ENCODE measurements around the gene AP1AR.

The AP1AR gene

DNA sequence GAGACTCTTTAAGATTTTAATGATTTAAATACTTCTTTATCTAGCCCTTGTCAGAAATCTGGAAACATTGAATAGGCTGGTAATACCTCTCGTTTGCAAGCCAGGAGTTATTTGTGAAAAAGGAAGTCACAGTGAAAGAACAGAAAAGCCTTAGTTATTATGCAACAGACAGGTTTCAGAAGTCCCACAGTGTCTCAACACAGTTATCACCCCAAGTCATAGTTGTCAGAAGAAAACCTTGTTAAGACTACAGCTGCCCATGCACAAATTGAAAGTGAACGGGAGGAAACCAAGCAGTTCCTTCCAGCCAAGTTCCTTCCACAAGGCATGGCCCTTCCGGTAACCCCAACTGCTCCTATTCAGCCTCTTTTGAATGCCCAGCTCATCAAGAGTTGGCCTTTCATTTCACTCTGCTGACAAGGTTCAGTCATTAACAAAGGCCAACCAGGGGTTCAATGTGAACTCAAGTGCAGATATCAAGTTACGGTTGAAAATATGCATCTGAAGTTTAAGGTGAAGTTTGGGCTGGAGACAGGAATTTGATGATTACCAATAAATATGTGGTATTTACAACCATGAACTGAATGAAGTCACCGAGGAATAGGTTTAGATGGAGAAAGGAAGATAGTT is 81.1 kb downstream of the AP1AR start:
- DNase-seq = no peak

DNA sequence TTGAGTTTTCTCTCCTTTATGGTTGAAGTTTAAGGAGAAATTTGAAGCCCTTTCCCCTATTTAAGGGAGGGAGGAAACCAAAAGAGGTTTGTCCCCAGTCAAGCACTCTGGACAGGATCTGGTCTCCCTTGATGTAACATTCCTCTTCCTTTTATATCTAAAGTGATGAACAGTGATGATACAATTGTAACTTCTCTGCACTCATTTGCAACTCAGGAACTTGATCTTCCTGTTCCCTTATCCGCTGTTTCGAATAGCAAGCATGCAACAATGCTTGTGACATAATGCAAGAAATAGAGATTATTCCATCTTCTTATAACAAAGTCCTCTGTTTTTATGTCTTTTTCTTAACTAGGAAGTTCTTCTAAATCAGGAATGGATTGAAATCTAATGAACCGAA is 83.9 kb downstream of the AP1AR start:
- DNase-seq = no peak

DNA sequence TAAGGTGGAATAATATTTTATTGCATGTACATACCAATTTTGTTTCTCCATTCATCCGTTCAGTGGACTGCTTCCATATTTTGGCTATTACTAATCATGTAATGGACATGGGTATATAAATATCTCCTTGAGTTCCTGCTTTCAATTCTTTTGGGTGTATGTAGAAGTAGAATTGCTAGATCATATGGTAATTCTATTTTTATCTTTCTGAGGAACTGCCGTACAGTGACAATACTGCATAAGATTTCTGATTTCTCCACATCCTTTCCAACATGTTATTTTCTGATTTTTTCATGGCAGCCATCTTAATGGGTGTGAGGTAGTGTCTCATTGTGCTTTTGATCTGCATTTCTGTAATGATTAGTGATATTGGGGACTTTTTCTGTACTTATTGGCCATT is 84.8 kb downstream of the AP1AR start:
- DNase-seq = no peak

DNA sequence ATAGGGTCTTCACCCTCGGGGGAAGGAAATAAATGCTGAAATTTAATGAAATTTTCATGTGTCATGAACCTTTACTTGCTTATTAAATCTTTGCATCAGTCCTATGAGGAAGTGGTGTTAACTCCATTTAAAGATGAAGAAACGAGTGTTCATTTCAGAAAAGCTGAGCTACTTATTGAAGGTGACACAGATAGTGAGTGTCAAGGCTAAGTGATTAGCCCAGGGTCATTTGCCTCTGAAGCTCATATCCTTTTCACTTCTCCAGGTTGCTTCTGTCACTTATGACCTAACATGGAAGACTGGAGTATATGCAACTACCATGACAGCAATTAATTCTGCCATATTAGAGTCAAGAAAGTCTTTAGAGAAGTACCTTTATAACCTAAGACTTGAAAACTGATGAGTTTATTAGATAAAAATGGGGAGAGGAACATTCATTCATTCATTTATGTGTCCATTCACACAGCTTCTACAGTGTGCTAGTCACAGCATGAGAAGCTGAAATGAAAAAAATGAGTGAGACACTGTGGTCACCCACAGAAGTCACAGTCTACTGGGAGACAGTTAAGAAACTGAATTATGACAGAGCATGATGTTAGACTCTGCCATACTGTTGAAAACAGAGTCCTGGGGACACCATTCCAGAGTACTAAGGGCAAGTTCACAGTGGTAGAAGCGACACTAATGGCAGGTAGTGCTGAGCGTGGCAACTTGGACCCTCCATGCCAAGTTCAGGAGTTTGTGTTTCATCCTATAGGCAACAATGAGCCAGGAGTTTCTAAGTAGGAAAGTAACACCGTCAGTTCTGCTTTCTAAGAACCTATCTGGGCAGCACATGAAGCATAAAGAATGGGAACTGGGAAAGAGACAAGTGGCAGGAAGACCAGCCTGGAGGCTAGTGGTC is 86.9 kb downstream of the AP1AR start:
- DNase-seq = no peak
